Osteoblast (primary cell): ENCODE data around the gene CMIP. TPM values are rescaled to one million over a fixed set of nuclear protein-coding genes. Genes with fewer than 3 reads are reported as not detected.

Source experiments
- DNase-seq: peaks from one replicate; pipeline ENCODE4 v3.0.0; 2011; ENCODE audit warnings: low spot score, mixed read lengths; ENCODE audit not compliant: insufficient read length; ENCODE audit errors: missing footprints
- H2AFZ ChIP-seq: 2 replicates; pipeline ENCODE4 v1.6.0; 2011; ENCODE audit warnings: mild to moderate bottlenecking, low read length
- H3K27ac ChIP-seq: 2 replicates; pipeline ENCODE4 v1.5.1; 2011; ENCODE audit warnings: mild to moderate bottlenecking, low read depth, low read length, moderate library complexity
- H3K27me3 ChIP-seq: 2 replicates; pipeline ENCODE4 v1.6.0; 2012; ENCODE audit warnings: mild to moderate bottlenecking, control low read depth, inconsistent platforms, low read length, moderate library complexity; ENCODE audit not compliant: insufficient read depth
- H3K36me3 ChIP-seq: 2 replicates; pipeline ENCODE4 v1.5.1; 2011; ENCODE audit warnings: mild to moderate bottlenecking, low read length, control low read depth, moderate library complexity; ENCODE audit not compliant: insufficient read depth
- H3K4me1 ChIP-seq: 2 replicates; pipeline ENCODE4 v1.5.1; 2011; ENCODE audit warnings: mild to moderate bottlenecking, low read length, control low read depth, moderate library complexity; ENCODE audit not compliant: insufficient read depth
- H3K4me2 ChIP-seq: 2 replicates; pipeline ENCODE4 v1.6.0; 2011; ENCODE audit warnings: mild to moderate bottlenecking, low read length; ENCODE audit not compliant: insufficient read depth
- H3K4me3 ChIP-seq: fragments of 200-600 bp; sonication (generic); 3 replicates; pipeline ENCODE4 v1.5.1; 2012; ENCODE audit warnings: mild to moderate bottlenecking, low read length, inconsistent platforms; ENCODE audit not compliant: insufficient read depth
- H3K79me2 ChIP-seq: 2 replicates; pipeline ENCODE4 v1.6.0; 2012; ENCODE audit warnings: mild to moderate bottlenecking, low read length, control low read depth, inconsistent platforms; ENCODE audit not compliant: insufficient read depth
- H3K9me3 ChIP-seq: 2 replicates; pipeline ENCODE4 v1.5.1; 2011; ENCODE audit warnings: low read depth, low read length, control low read depth
- H4K20me1 ChIP-seq: 2 replicates; pipeline ENCODE4 v1.6.0; 2012; ENCODE audit warnings: mild to moderate bottlenecking, low read length, control low read depth; ENCODE audit not compliant: insufficient read depth
- CTCF ChIP-seq: IDR thresholded peaks from 2 replicates; pipeline ENCODE4 v1.5.1; 2011; ENCODE audit warnings: mild to moderate bottlenecking, low read depth, low read length, moderate library complexity; ENCODE audit errors: extremely low read depth
- total RNA-seq: library from RNA; depleted of rRNA; stranded (reverse); fragments of >200 nt; gene quantifications from 2 replicates; pipeline ENCODE4 v1.2.3, GENCODE V29; 2012

Gene CMIP
- total RNA-seq, 1 donor = 8.3 TPM

GRCh38 chr16:81669473-81670350 is 225.1 kb downstream of the CMIP start:
- no peak for DNase-seq
- no peak for TF ChIP-seq CTCF
- H4K20me1 ChIP-seq = no peaks in the 10 kb centered on the region
- H3K79me2 ChIP-seq = no peaks in the 10 kb centered on the region
- H3K4me1 ChIP-seq = no peaks in the 10 kb centered on the region
- H3K4me3 ChIP-seq = no peak overlapping the region
- no peak overlapping the region for H3K27ac ChIP-seq
- H3K27me3 ChIP-seq = no peaks in the 10 kb centered on the region
- no peak overlapping the region for H2AFZ ChIP-seq
- peaks cover 7% of the 10 kb centered on the region for H3K36me3 ChIP-seq
- H3K9me3 ChIP-seq = no peaks in the 10 kb centered on the region
- no peak overlapping the region for H3K4me2 ChIP-seq

GRCh38 chr16:81671738-81672597 is 227.4 kb downstream of the CMIP start:
- no peaks in the 10 kb centered on the region for H3K79me2 ChIP-seq
- no peak for TF ChIP-seq CTCF
- no peaks in the 10 kb centered on the region for H3K27me3 ChIP-seq
- peak; percentile 69 for DNase-seq
- no peak overlapping the region for H3K27ac ChIP-seq
- H3K36me3 ChIP-seq = peaks cover 2% of the 10 kb centered on the region
- H3K4me3 ChIP-seq = no peak overlapping the region
- peaks cover 3% of the 10 kb centered on the region for H4K20me1 ChIP-seq
- no peak overlapping the region for H2AFZ ChIP-seq
- no peak overlapping the region for H3K4me2 ChIP-seq
- no peaks in the 10 kb centered on the region for H3K9me3 ChIP-seq
- H3K4me1 ChIP-seq = no peaks in the 10 kb centered on the region

- H3K27ac ChIP-seq = no peak overlapping the region
- no peaks in the 10 kb centered on the region for H3K79me2 ChIP-seq
- no peak for DNase-seq
Observed at GRCh38 chr16:81673432-81673831, 228.8 kb downstream of the CMIP start.

More at GRCh38 chr16:81673432-81673831, 228.8 kb downstream of the CMIP start:
- no peaks in the 10 kb centered on the region for H3K9me3 ChIP-seq
- H3K27me3 ChIP-seq = no peaks in the 10 kb centered on the region
- no peaks in the 10 kb centered on the region for H3K4me1 ChIP-seq
- no peak for TF ChIP-seq CTCF
- peaks cover 3% of the 10 kb centered on the region for H4K20me1 ChIP-seq
- no peak overlapping the region for H2AFZ ChIP-seq
- no peak overlapping the region for H3K4me3 ChIP-seq
- peaks cover 2% of the 10 kb centered on the region for H3K36me3 ChIP-seq
- no peak overlapping the region for H3K4me2 ChIP-seq
